Measurements from ENCODE around the gene PRAC2.

The PRAC2 gene

GRCh38 chr17:48720266-48721008, 2.5 kb upstream of the PRAC2 start:
- Histone ChIP-seq H3K4me2 (peak overlapping the region; percentile 62), H2AFZ (ENCODE audit: low read depth) (peak overlapping the region; percentile 37; the same call in 1 of the 2 replicates), H3K4me1 (ENCODE audit: low read depth, poor library complexity, severe bottlenecking) (peaks cover 26% of the 10 kb centered on the region), H3K27me3 (ENCODE audit: insufficient read depth, low read depth) (peaks cover 6% of the 10 kb centered on the region; the same call in 1 of the 2 replicates), H3K27ac (peak overlapping the region; percentile 38; the same call in 1 of the 2 replicates), H3K36me3 (ENCODE audit: insufficient read depth) (no peaks in the 10 kb centered on the region), H3K79me2 (ENCODE audit: insufficient read depth, low read depth) (no peaks in the 10 kb centered on the region), H3K4me3 (IDR thresholded peaks at IDR 0.05; ENCODE audit: insufficient read depth, low read depth, low read length) (no peak overlapping the region), H4K20me1 (ENCODE audit: insufficient read depth) (no peaks in the 10 kb centered on the region; the same call in 1 of the 2 replicates), H3K9ac (peak overlapping the region; percentile 23; the same call in 1 of the 2 replicates)
- no peak for TF ChIP-seq CTCF (conservative IDR thresholded peaks at IDR 0.05; ENCODE audit: low read depth, low read length)

- Histone ChIP-seq H3K4me1 (ENCODE audit: low read depth, poor library complexity, severe bottlenecking) (peaks cover 26% of the 10 kb centered on the region), H3K27ac (peak overlapping the region; percentile 38; the same call in 1 of the 2 replicates), H2AFZ (ENCODE audit: low read depth) (peak overlapping the region; percentile 37; the same call in 1 of the 2 replicates), H3K36me3 (ENCODE audit: insufficient read depth) (no peaks in the 10 kb centered on the region), H3K79me2 (ENCODE audit: insufficient read depth, low read depth) (no peaks in the 10 kb centered on the region), H3K27me3 (ENCODE audit: insufficient read depth, low read depth) (peaks cover 8% of the 10 kb centered on the region; the same call in 1 of the 2 replicates), H4K20me1 (ENCODE audit: insufficient read depth) (no peaks in the 10 kb centered on the region; the same call in 1 of the 2 replicates), H3K4me3 (IDR thresholded peaks at IDR 0.05; ENCODE audit: insufficient read depth, low read depth, low read length) (no peak overlapping the region), H3K4me2 (peak overlapping the region; percentile 62), H3K9ac (peak overlapping the region; percentile 23; the same call in 1 of the 2 replicates)
- no peak for TF ChIP-seq CTCF (conservative IDR thresholded peaks at IDR 0.05; ENCODE audit: low read depth, low read length)
Observed at GRCh38 chr17:48721009-48721402, 2.0 kb upstream of the PRAC2 start.

- Histone ChIP-seq H3K27ac (peak within 1 kb of the TSS; percentile 38; the same call in 1 of the 2 replicates), H3K79me2 (ENCODE audit: insufficient read depth, low read depth) (no peaks in the 10 kb centered on the region), H2AFZ (ENCODE audit: low read depth) (no peak within 1 kb of the TSS; the same call in 1 of the 2 replicates), H3K36me3 (ENCODE audit: insufficient read depth) (no peaks in the 10 kb centered on the region), H3K4me1 (ENCODE audit: low read depth, poor library complexity, severe bottlenecking) (peaks cover 26% of the 10 kb centered on the region), H3K4me2 (peak within 1 kb of the TSS; percentile 62), H3K27me3 (ENCODE audit: insufficient read depth, low read depth) (peaks cover 8% of the 10 kb centered on the region; the same call in 1 of the 2 replicates), H4K20me1 (ENCODE audit: insufficient read depth) (no peaks in the 10 kb centered on the region; the same call in 1 of the 2 replicates), H3K4me3 (IDR thresholded peaks at IDR 0.05; ENCODE audit: insufficient read depth, low read depth, low read length) (no peak within 1 kb of the TSS), H3K9ac (peak within 1 kb of the TSS; percentile 23; the same call in 1 of the 2 replicates)
- TF ChIP-seq CTCF (conservative IDR thresholded peaks at IDR 0.05; ENCODE audit: low read depth, low read length) = no peak
Observed at GRCh38 chr17:48722201-48722907, 631 bp upstream of the PRAC2 start, which contains the start of gene PRAC1. TSS of gene PRAC1 (minus strand) at chr17:48722518. CDS start at chr17:48722392, 126 bp downstream.

- Histone ChIP-seq H3K4me3 (IDR thresholded peaks at IDR 0.05; ENCODE audit: insufficient read depth, low read depth, low read length) (no peak overlapping the region), H3K27me3 (ENCODE audit: insufficient read depth, low read depth) (peaks cover 8% of the 10 kb centered on the region; the same call in 1 of the 2 replicates), H3K27ac (no peak overlapping the region), H3K4me1 (ENCODE audit: low read depth, poor library complexity, severe bottlenecking) (peaks cover 26% of the 10 kb centered on the region), H3K79me2 (ENCODE audit: insufficient read depth, low read depth) (no peaks in the 10 kb centered on the region), H2AFZ (ENCODE audit: low read depth) (no peak overlapping the region), H3K9ac (no peak overlapping the region), H3K4me2 (no peak overlapping the region; the same call in 1 of the 2 replicates), H4K20me1 (ENCODE audit: insufficient read depth) (no peaks in the 10 kb centered on the region; the same call in 1 of the 2 replicates), H3K36me3 (ENCODE audit: insufficient read depth) (no peaks in the 10 kb centered on the region)
- TF ChIP-seq CTCF (conservative IDR thresholded peaks at IDR 0.05; ENCODE audit: low read depth, low read length) = no peak
Observed at GRCh38 chr17:48723423-48724250, 652 bp downstream of the PRAC2 start.
